ENCODE results near the gene H19. TPM values are rescaled to one million over a fixed set of nuclear protein-coding genes. Genes with fewer than 3 reads are reported as not detected.

Gene H19
- total and polyA plus RNA-seq, 2 of the 8 experiments (the other 6 are each of a cell fraction or from before 2014, with no cell fraction given), result 5.2 to 10.0 TPM

- TF ChIP-seq GABPA (IDR thresholded peaks at IDR 0.05; ENCODE audit: borderline replicate concordance, insufficient read depth, low read length), result no peak
These were observed 4.6 kb upstream of the H19 start (continued) for GRCh38 chr11:2002042-2002776.
